Measurements from ENCODE around the gene KBTBD2. TPM values are rescaled to one million over a fixed set of nuclear protein-coding genes. Genes with fewer than 3 reads are reported as not detected.
"Not testable (repeated sequence)": the region's sequence is repeated elsewhere in the genome, so short reads cannot be mapped to it uniquely, and the experiment has no call there.

The KBTBD2 gene
- total RNA-seq, 2 experiments from 2014 or later = 34.5 to 35.9 TPM

DNA sequence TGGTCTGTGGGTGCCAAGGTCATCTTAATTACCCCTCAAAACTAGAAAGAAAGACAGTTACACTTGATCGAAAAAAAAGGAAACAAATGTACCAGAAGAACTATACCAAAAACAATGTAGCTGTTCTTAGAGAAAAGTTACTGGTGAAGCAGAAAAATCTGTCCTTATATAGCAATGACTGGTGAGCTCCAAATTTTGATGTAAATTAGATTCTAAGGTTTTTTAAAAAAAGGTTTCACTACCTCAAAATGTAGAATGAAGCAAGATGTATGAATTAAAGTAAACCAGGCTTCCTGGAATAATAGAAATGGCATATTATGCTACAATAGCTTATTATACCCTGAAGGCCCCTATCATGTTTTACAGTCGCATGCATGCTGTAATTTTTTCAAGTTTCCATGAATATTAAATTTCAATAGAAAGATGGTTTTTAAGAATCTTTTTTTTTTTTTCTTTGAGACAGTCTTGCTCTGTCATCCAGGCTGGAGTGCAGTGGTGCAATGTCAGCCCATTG lies 37.3 kb upstream of the KBTBD2 start:
- no peak overlapping the region for H3K27ac ChIP-seq (ENCODE audit: low read depth, low read length, poor library complexity, severe bottlenecking)
- H2AFZ ChIP-seq (ENCODE audit: low read length) = no peak overlapping the region
- no peak overlapping the region for H3K4me3 ChIP-seq (ENCODE audit: low read depth, low read length, poor library complexity, severe bottlenecking)
- H3K4me2 ChIP-seq (ENCODE audit: low read length) = no peak overlapping the region
- DNase-seq (ENCODE audit: low spot score) = no peak
- TF ChIP-seq, protein P1, sequence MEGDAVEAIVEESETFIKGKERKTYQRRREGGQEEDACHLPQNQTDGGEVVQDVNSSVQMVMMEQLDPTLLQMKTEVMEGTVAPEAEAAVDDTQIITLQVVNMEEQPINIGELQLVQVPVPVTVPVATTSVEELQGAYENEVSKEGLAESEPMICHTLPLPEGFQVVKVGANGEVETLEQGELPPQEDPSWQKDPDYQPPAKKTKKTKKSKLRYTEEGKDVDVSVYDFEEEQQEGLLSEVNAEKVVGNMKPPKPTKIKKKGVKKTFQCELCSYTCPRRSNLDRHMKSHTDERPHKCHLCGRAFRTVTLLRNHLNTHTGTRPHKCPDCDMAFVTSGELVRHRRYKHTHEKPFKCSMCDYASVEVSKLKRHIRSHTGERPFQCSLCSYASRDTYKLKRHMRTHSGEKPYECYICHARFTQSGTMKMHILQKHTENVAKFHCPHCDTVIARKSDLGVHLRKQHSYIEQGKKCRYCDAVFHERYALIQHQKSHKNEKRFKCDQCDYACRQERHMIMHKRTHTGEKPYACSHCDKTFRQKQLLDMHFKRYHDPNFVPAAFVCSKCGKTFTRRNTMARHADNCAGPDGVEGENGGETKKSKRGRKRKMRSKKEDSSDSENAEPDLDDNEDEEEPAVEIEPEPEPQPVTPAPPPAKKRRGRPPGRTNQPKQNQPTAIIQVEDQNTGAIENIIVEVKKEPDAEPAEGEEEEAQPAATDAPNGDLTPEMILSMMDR (conservative IDR thresholded peaks at IDR 0.05; ENCODE audit: low read length) = no peak
- TF ChIP-seq EZH2phosphoT487 (IDR thresholded peaks at IDR 0.05; ENCODE audit: borderline replicate concordance, low read depth, low read length) = no peak
- no peaks in the 10 kb centered on the region for H4K20me1 ChIP-seq (ENCODE audit: insufficient read depth, low read length)
- no peaks in the 10 kb centered on the region for H3K4me1 ChIP-seq (ENCODE audit: insufficient read depth, low read length, poor library complexity, severe bottlenecking)
- no peaks in the 10 kb centered on the region for H3K9me2 ChIP-seq (ENCODE audit: insufficient read depth, low read length)
- ChIA-PET POLR2A (interaction anchor here (0.7 to 1.1 kb wide), 5 partner anchors 10 to 1162 kb away, joined by 3 to 6 read pairs (median 3); no protein-coding TSS in a partner anchor), CTCF (ENCODE audit: unreplicated experiment) (no interaction called here)
- H3K79me2 ChIP-seq (ENCODE audit: insufficient read depth, low read depth, low read length) = no peaks in the 10 kb centered on the region
- BruUV-seq (replicated peaks) = no TSS peak
- no peaks in the 10 kb centered on the region for H3K36me3 ChIP-seq (ENCODE audit: insufficient read depth, low read length)
- no peaks in the 10 kb centered on the region for H3K9me3 ChIP-seq (ENCODE audit: low read length)
- intact Hi-C loops (cut with micrococcal nuclease; ENCODE audit: unreplicated experiment) = no loop called here

DNA sequence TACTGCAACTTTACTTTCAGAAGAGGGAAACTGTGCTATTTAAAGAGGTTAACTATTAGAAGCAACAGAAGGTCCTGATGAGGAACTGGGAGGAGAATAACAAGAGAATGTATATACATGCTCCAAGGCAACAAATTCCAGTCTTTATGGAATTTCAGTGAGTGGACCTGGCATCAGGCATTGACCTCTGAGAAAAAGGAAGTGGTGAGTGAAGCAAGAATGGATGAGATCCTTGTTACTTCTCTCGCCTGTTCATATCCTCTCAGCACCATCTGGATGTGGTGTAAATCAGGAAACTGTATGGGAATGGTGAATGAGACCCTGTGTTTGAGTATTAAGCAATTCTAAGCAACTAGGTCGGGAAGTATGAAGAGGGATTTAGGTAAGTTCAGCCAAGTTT lies 30.3 kb upstream of the KBTBD2 start:
- H3K27ac ChIP-seq (ENCODE audit: low read depth, low read length, poor library complexity, severe bottlenecking) = no peak overlapping the region
- BruUV-seq (replicated peaks) = no TSS peak

GRCh38 chr7:32916994-32917393 lies 25.4 kb upstream of the KBTBD2 start:
- intact Hi-C loops (cut with micrococcal nuclease; ENCODE audit: unreplicated experiment); CTCF ChIA-PET (ENCODE audit: unreplicated experiment); H3K4me1 ChIP-seq (ENCODE audit: insufficient read depth, low read length, poor library complexity, severe bottlenecking); H3K9me3 ChIP-seq (ENCODE audit: low read length); POLR2A ChIA-PET; DNase-seq (ENCODE audit: low spot score); H3K4me3 ChIP-seq (ENCODE audit: low read depth, low read length, poor library complexity, severe bottlenecking); H3K27ac ChIP-seq (ENCODE audit: low read depth, low read length, poor library complexity, severe bottlenecking); H2AFZ ChIP-seq (ENCODE audit: low read length); BruUV-seq (replicated peaks); H4K20me1 ChIP-seq (ENCODE audit: insufficient read depth, low read length); H3K4me2 ChIP-seq (ENCODE audit: low read length); H3K79me2 ChIP-seq (ENCODE audit: insufficient read depth, low read depth, low read length); H3K36me3 ChIP-seq (ENCODE audit: insufficient read depth, low read length); H3K9me2 ChIP-seq (ENCODE audit: insufficient read depth, low read length): not testable (repeated sequence)

More for the DNA sequence above, 30.3 kb upstream of the KBTBD2 start:
- Histone ChIP-seq H3K4me2 (ENCODE audit: low read length) (no peak overlapping the region), H3K4me1 (ENCODE audit: insufficient read depth, low read length, poor library complexity, severe bottlenecking) (no peaks in the 10 kb centered on the region), H2AFZ (ENCODE audit: low read length) (no peak overlapping the region), H4K20me1 (ENCODE audit: insufficient read depth, low read length) (no peaks in the 10 kb centered on the region), H3K4me3 (ENCODE audit: low read depth, low read length, poor library complexity, severe bottlenecking) (no peak overlapping the region), H3K9me3 (ENCODE audit: low read length) (no peaks in the 10 kb centered on the region), H3K36me3 (ENCODE audit: insufficient read depth, low read length) (no peaks in the 10 kb centered on the region), H3K79me2 (ENCODE audit: insufficient read depth, low read depth, low read length) (no peaks in the 10 kb centered on the region), H3K9me2 (ENCODE audit: insufficient read depth, low read length) (no peaks in the 10 kb centered on the region)
- ChIA-PET CTCF (ENCODE audit: unreplicated experiment) (no interaction called here), POLR2A (no interaction called here)
- intact Hi-C loops (cut with micrococcal nuclease; ENCODE audit: unreplicated experiment) = no loop called here
- TF ChIP-seq EZH2phosphoT487 (IDR thresholded peaks at IDR 0.05; ENCODE audit: borderline replicate concordance, low read depth, low read length) = no peak
- TF ChIP-seq, protein P1 (conservative IDR thresholded peaks at IDR 0.05; ENCODE audit: low read length) = no peak
- DNase-seq (ENCODE audit: low spot score) = no peak
